K562 (cell line): ENCODE results near the gene HIRIP3. TPM values are rescaled to one million over a fixed set of nuclear protein-coding genes. Genes with fewer than 3 reads are reported as not detected.

Experiments
- ATAC-seq: fragments of 200-7000 bp; cut with Tn5 transposase; 3 replicates; pipeline ENCODE4 v1.9.1; 2020; ENCODE audit warnings: moderate library complexity
- BruUV-seq: library from RNA; stranded (reverse); fragments of 400-500 nt; replicated peaks from 2 replicates; lab custom pipeline; 2021; lab: Mats Ljungman, UMichigan
- CTCF ChIA-PET: fragments of 300-600 bp; formaldehyde crosslinking; extraction: SDS; loops from one replicate; lab custom pipeline; 2021; ENCODE audit warnings: low intra/inter-chr PET ratio; lab: Yijun Ruan, JAX
- POLR2A ChIA-PET: fragments of 300-600, 350-650 bp; sonication (Branson Sonifier 250); formaldehyde crosslinking; extraction: SDS; loops from one replicate; lab custom pipeline; 2021; ENCODE audit warnings: antibody characterized with exemption, inconsistent platforms; lab: Yijun Ruan, JAX
- DNase-seq, 4 experiments: peaks; one replicate each; pipeline versions ENCODE4 v3.0.0 to v3.0.0-alpha.2; 2011 to 2018; ENCODE audit warnings: low spot score in 3 of 4, mixed read lengths in 3 of 4; ENCODE audit errors: extremely low read depth in 1 of 4
- FAIRE-seq: peaks from 2 replicates; lab custom pipeline; 2011; peaks lifted over from hg19 to GRCh38; lab: Jason Lieb, UNC
- H2AFZ ChIP-seq: 2 replicates; pipeline ENCODE4 v1.6.0; 2011; ENCODE audit warnings: low read depth, low read length, control low read depth, inconsistent platforms
- H3K27ac ChIP-seq: fragments of 200-600 bp; 3 replicates; pipeline ENCODE4 v1.8.0; 2011; ENCODE audit warnings: low read depth, mild to moderate bottlenecking, control low read depth, inconsistent platforms, low read length, moderate library complexity, mixed read lengths; ENCODE audit errors: extremely low read depth
- H3K27me3 ChIP-seq, 2 experiments: fragments of 300-600 bp in 1 of 2; 2 replicates in 1 of 2; 3 replicates in 1 of 2; pipeline versions ENCODE4 v1.6.0 to v1.8.0; 2011; ENCODE audit warnings: inconsistent platforms in 2 of 2, low read length in 2 of 2, mild to moderate bottlenecking in 1 of 2, mixed read lengths in 1 of 2, moderate library complexity in 1 of 2; ENCODE audit not compliant: control insufficient read depth in 2 of 2, insufficient read depth in 2 of 2
- H3K36me3 ChIP-seq: fragments of 300-600 bp; 3 replicates; pipeline ENCODE4 v1.8.0; 2011; ENCODE audit warnings: mild to moderate bottlenecking, low read length, inconsistent platforms; ENCODE audit not compliant: control insufficient read depth, insufficient read depth
- H3K4me1 ChIP-seq, 2 experiments: fragments of 200-600 bp in 1 of 2; replicated peaks in 1 of 2; 2 replicates in 1 of 2; 3 replicates in 1 of 2; pipeline versions ENCODE4 v1.5.1 to v1.8.0; 2011; ENCODE audit warnings: inconsistent platforms in 2 of 2, low read length in 2 of 2, mild to moderate bottlenecking in 1 of 2, mixed read lengths in 1 of 2, moderate library complexity in 1 of 2; ENCODE audit not compliant: control insufficient read depth in 2 of 2, insufficient read depth in 2 of 2
- H3K4me2 ChIP-seq: 2 replicates; pipeline ENCODE4 v1.6.1; 2011; ENCODE audit warnings: low read length, control low read depth, inconsistent platforms, mixed read lengths; ENCODE audit not compliant: insufficient read depth
- H3K4me3 ChIP-seq: fragments of 200-600 bp; sonication (generic), shearing (Covaris generic); 2 replicates; pipeline ENCODE4 v1.5.1; 2016; ENCODE audit warnings: control low read depth, inconsistent platforms
- H3K79me2 ChIP-seq: fragments of 200-600 bp; 3 replicates; pipeline ENCODE4 v1.8.0; 2011; ENCODE audit warnings: low read length, inconsistent platforms; ENCODE audit not compliant: control insufficient read depth, insufficient read depth
- H3K9ac ChIP-seq, 2 experiments: 2 replicates each; pipeline versions ENCODE4 v1.6.0 to v1.6.1; 2011; ENCODE audit warnings: low read depth in 2 of 2, low read length in 2 of 2, control low read depth in 1 of 2, inconsistent platforms in 1 of 2, mild to moderate bottlenecking in 1 of 2, mixed read lengths in 1 of 2; ENCODE audit not compliant: insufficient read depth in 1 of 2
- H3K9me1 ChIP-seq: one replicate; pipeline ENCODE4 v1.6.0; 2011; ENCODE audit warnings: inconsistent platforms, mild to moderate bottlenecking, low read length, moderate library complexity; ENCODE audit not compliant: control insufficient read depth, insufficient read depth
- H3K9me3 ChIP-seq: replicated peaks from 2 replicates; pipeline ENCODE4 v1.5.1; 2011; ENCODE audit warnings: low read depth, low read length, inconsistent platforms; ENCODE audit not compliant: control insufficient read depth, insufficient read depth
- H4K20me1 ChIP-seq: replicated peaks from 2 replicates; pipeline ENCODE4 v1.6.1; 2011; ENCODE audit warnings: low read length, inconsistent platforms, mixed read lengths; ENCODE audit not compliant: control insufficient read depth, insufficient read depth
- ARHGAP35 ChIP-seq: fragments of 450-650 bp; IDR thresholded peaks from 2 replicates; pipeline ENCODE4 v1.6.1; 2018; ENCODE audit not compliant: partially characterized antibody
- POLR2G ChIP-seq: fragments of 200-400 bp; formaldehyde crosslinking; IDR thresholded peaks from 2 replicates; pipeline ENCODE4 v1.6.1; 2017; ENCODE audit warnings: low read depth, mild to moderate bottlenecking, antibody characterized with exemption, low read length, moderate library complexity
- SOX6 ChIP-seq: fragments of 450-650 bp; IDR thresholded peaks from 2 replicates; pipeline ENCODE4 v1.6.1; 2014; ENCODE audit warnings: mild to moderate bottlenecking
- TRIM24 ChIP-seq, 2 experiments: fragments of 450-650 bp; IDR thresholded peaks; 2 replicates each; pipeline ENCODE4 v1.6.1; 2016
- WGBS: fragments of 100-300 bp; shearing (Covaris generic); methylation state at CpG from one replicate; pipeline ENCODE4 v1.1.6; 2016; ENCODE audit warnings: low coverage, mixed read lengths; ENCODE audit not compliant: insufficient coverage; ENCODE audit errors: missing lambda C conversion rate; 5-methylcytosine and 5-hydroxymethylcytosine counted together
- in situ Hi-C: fragments of 300-500 bp; cut with MboI; formaldehyde crosslinking; loops from 4 replicates; pipeline ENCODE4 v1.15.0; 2018; ENCODE audit warnings: inconsistent platforms, mixed read lengths
- intact Hi-C: fragments of 100-400 bp; cut with micrococcal nuclease; formaldehyde crosslinking; loops from 2 replicates; pipeline ENCODE4 v1.14.2; 2022
- polyA plus RNA-seq, 8 experiments: library from polyadenylated mRNA; depleted of rRNA in 4 of 8; stranded (reverse) in 5 of 8; unstranded in 3 of 8; fragments of >200 nt; fragmentation: Nextera tagmentation in 2 of 8; fragmentation: Illumina TruSeq in 1 of 8; extraction: Ambion mirVana in 2 of 8; extraction: Trizol in 1 of 8; gene quantifications; 2 replicates each; pipeline versions ENCODE4 v1.2.1 to v1.2.3, GENCODE V29; 2011 to 2014; ENCODE audit warnings: inconsistent platforms in 1 of 8, missing spikeins in 1 of 8
- total RNA-seq, 7 experiments: library from RNA; depleted of rRNA in 6 of 7; stranded (reverse); fragments of >200 nt in 6 of 7; fragmentation: Illumina TruSeq in 2 of 7; extraction: Trizol in 2 of 7; gene quantifications; 2 replicates each; pipeline versions ENCODE4 v1.2.1 to v1.2.3, GENCODE V29; 2011 to 2021; ENCODE audit warnings: low replicate concordance in 1 of 7
- TF ChIP-seq, protein P1 (sequence below): sonication (generic); formaldehyde crosslinking; IDR thresholded peaks from 2 replicates; pipeline ENCODE4 v1.9.0; 2022; ENCODE audit warnings: mild to moderate bottlenecking, missing genetic modification reagents
- TF ChIP-seq, protein P2 (sequence below), 3 experiments: fragments of 200-800 bp in 1 of 3; sonication (Bioruptor generic) in 1 of 3; sonication (generic) in 1 of 3; formaldehyde crosslinking in 1 of 3; IDR thresholded peaks; 2 replicates each; pipeline versions ENCODE4 v1.6.1 to v1.8.0; 2016 to 2022; ENCODE audit warnings: mild to moderate bottlenecking in 2 of 3, missing compliant biosample characterization in 2 of 3, missing genetic modification characterization in 2 of 3, missing genetic modification reagents in 1 of 3

HIRIP3 gene
- total and polyA plus RNA-seq, 9 of the 15 experiments (the other 6 are each of a cell fraction or from before 2014, with no cell fraction given) = 3.3 to 38.2 (median 18.2) TPM

GRCh38 chr16:30003670-30004423 lies 8.4 kb upstream of the HIRIP3 start:
- 77% methylated on average over 16 of the region's 17 CpGs for WGBS

More at GRCh38 chr16:30003670-30004423, 8.4 kb upstream of the HIRIP3 start:
- TF ChIP-seq, protein P1, sequence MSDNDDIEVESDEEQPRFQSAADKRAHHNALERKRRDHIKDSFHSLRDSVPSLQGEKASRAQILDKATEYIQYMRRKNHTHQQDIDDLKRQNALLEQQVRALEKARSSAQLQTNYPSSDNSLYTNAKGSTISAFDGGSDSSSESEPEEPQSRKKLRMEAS = no peak
- TF ChIP-seq TRIM24 (IDR thresholded peaks at IDR 0.05) (no peak), SOX6 (no peak), ARHGAP35 (no peak), POLR2G (peak; percentile 20; the same call in 1 of the 2 replicates)
- TF ChIP-seq, protein P2, sequence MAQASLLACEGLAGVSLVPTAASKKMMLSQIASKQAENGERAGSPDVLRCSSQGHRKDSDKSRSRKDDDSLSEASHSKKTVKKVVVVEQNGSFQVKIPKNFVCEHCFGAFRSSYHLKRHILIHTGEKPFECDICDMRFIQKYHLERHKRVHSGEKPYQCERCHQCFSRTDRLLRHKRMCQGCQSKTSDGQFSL (CRISPR knock-in tag; IDR thresholded peaks at IDR 0.05) = 0 out of 2 replicates have a peak, but pooled peaks have one; percentile 35
- TF ChIP-seq, protein P2 (tag; IDR thresholded peaks at IDR 0.05) = no peak
- H4K20me1 ChIP-seq = peaks cover 5% of the 10 kb centered on the region; the same call in 1 of the 2 replicates
- intact Hi-C loops (no loop called here), in situ Hi-C loops (no loop called here)
- no peak for FAIRE-seq
- H3K36me3 ChIP-seq = peaks cover 16% of the 10 kb centered on the region; the same call in 1 of the 3 replicates
- H3K27ac ChIP-seq = no peak overlapping the region
- H3K9me1 ChIP-seq = no peaks in the 10 kb centered on the region
- no peak for DNase-seq
- H3K4me3 ChIP-seq = no peak overlapping the region
- H3K9me3 ChIP-seq = no peaks in the 10 kb centered on the region
- no peak for ATAC-seq
- no peaks in the 10 kb centered on the region for H3K27me3 ChIP-seq
- ChIA-PET CTCF (interaction anchor here (0.6 kb wide), 1 partner anchor 86 kb away, joined by 3 read pairs; no protein-coding TSS in a partner anchor), POLR2A (interaction anchor here (0.6 to 0.7 kb wide), 2 partner anchors 13 to 18 kb away, joined by 3 read pairs; no protein-coding TSS in a partner anchor)
- BruUV-seq = no TSS peak
- H3K4me2 ChIP-seq = no peak overlapping the region
- peak overlapping the region in 1 of 2 experiments; percentile 71; a peak in 2 of 4 replicates for H3K9ac ChIP-seq
- no peak overlapping the region for H2AFZ ChIP-seq
- H3K79me2 ChIP-seq = no peaks in the 10 kb centered on the region
- H3K4me1 ChIP-seq = peaks cover 0 to 58% of the 10 kb centered on the region in 2 experiments; a peak in 2 of 5 replicates
